ENCODE data around the gene POU2F1. TPM values are rescaled to one million over a fixed set of nuclear protein-coding genes. Genes with fewer than 3 reads are reported as not detected.
A peak's percentile ranks its signal among the peaks of the same experiment; 100 is the strongest.

Gene POU2F1
- 10 to 100 TPM in 3 of 9 donors, 1 to 10 TPM in 6; 6.6 to 13.4 (median 9.7) TPM for total RNA-seq
- 1 to 10 TPM; 2.4 to 3.6 TPM for polyA plus RNA-seq
- long read RNA-seq, donor 1, full-length matches to known transcripts, result 1 of 4 reads
- long read RNA-seq, donor 1, partial matches to known transcripts, result 3 of 4 reads
- long read RNA-seq, donor 1, other reads (novel, unspliced or antisense), result 0 of 4 reads
- long read RNA-seq, donor 2, full-length matches to known transcripts, result 1 of 10 reads
- long read RNA-seq, donor 2, partial matches to known transcripts, result 6 of 10 reads
- long read RNA-seq, donor 2, other reads (novel, unspliced or antisense), result 3 of 10 reads
- long read RNA-seq, donor 3, partial matches to known transcripts, result 2 of 5 reads
- long read RNA-seq, donor 3, other reads (novel, unspliced or antisense), result 3 of 5 reads

- Histone ChIP-seq H3K4me3 (peak within 1 kb of the TSS; percentile 70 to 93 (median 86)), H3K27me3 (no peaks in the 10 kb centered on the region), H3K4me1 (peaks cover 0 to 34% (median 18%) of the 10 kb centered on the region in 12 donors), H3K9me3 (peaks cover 0 to 4% (median 0%) of the 10 kb centered on the region in 12 donors), H3K27ac (peak within 1 kb of the TSS; percentile 90 to 97 (median 94)), H3K36me3 (no peaks in the 10 kb centered on the region)
- peak; percentile 94 to 97 (median 95) for ATAC-seq
- TF ChIP-seq POLR2A (IDR thresholded peaks at IDR 0.05), result peak; percentile 41 to 71
- peak; percentile 51 to 87 (median 60) for TF ChIP-seq CTCF (IDR thresholded peaks at IDR 0.05)
- WGBS, 4 donors, result 0 to 1% (median 1%) methylated on average over 33 to 53 of the region's 53 CpGs
- intact Hi-C loops (cut with DNase I), result loop anchor here in 4 of 10 donors (2.0 to 10.0 kb wide), 6 partner anchors 54 to 717 kb away; partner anchors contain the start of genes TADA1 (in 2 of the 4), DCAF6 (in 1 of the 4) and MPC2 (in 1 of the 4)
- peak; percentile 98 to 100 (median 99) for DNase-seq
Measured at GRCh38 chr1:167220537-167221125, at the start of gene POU2F1. TSS of gene POU2F1 (plus strand) at chr1:167220886. CDS start at chr1:167220898, 12 bp downstream.

DNA sequence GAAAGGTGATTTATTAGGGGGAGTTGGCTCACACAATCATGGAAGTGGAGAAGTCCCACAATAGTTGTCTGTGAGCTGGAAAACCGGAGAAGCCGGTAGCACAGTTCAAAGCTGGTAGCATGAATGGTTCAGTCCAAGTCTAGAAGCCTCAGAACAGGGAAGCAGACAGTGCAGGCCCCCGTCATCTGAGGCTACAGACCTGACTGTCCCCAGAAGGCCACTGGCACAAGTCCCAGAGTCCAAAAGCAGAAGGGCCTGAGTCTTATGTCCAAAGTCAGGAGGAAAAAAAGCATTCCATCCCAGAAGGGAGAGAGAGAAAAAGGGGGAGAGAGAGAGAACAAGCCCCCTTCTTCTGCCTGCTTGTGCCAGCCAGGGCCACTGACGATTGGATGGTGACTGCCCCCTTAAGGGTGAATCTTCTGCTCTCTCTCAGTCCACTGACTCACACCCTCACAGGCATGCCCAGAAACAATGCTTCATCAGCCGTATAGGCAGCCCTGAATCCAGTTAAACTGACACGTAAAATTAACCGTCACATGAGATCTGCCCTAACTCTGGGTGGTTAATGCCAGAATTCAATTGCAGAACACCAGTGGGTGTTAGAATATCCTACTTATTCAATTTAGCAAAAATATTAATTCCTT, 49.3 kb upstream of the POU2F1 start:
- Histone ChIP-seq H3K27me3 (peaks cover 0 to 16% (median 0%) of the 10 kb centered on the region in 9 donors), H3K4me1 (peaks cover 0 to 4% (median 0%) of the 10 kb centered on the region in 12 donors), H3K9me3 (peaks cover 0 to 6% (median 0%) of the 10 kb centered on the region in 12 donors), H3K4me3 (no peak overlapping the region), H3K36me3 (no peaks in the 10 kb centered on the region), H3K27ac (no peak overlapping the region)
- 69 to 86% (median 76%) methylated on average over 7 of the region's 7 CpGs for WGBS, 4 donors
- ATAC-seq (peak in 2 of 4 donors; percentile 31 to 32), DNase-seq (no peak)
- intact Hi-C loops (cut with DNase I), result no loop called here
- TF ChIP-seq CTCF (IDR thresholded peaks at IDR 0.05) (no peak), POLR2A (IDR thresholded peaks at IDR 0.05) (no peak)

DNA sequence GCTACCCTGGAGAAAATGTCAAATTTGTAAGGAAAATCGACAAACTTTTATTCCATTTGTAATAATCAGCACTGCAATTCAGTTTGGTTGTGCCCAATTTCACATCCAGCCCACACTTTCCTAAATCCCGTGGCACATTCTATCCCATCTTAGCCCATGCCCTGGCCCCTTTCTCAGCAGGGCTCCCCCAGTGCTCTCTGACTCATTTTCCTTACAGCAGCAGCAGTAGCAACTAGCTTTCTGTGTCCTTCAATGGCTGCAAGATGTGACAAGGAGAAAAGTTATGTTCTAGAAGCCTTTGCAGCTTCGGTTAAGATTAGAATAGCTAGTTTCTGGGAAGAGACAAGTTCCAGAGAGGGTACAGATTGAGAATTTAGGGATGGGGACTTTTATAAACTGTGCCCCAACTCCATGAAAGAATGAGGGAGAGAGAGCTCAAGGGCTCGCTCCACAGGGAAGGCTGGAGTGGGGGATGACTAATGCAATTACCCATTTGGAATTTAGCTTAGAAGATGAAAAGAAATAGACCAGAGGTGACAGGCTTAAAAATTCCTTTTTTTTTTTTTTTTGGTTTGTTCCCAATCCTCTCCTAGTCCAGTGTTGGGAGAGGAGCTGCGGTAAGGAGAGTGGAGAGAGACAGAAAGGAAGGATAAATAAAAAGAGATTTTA, 47.0 kb upstream of the POU2F1 start:
- DNase-seq, result no peak
- TF ChIP-seq POLR2A (IDR thresholded peaks at IDR 0.05) (no peak), CTCF (IDR thresholded peaks at IDR 0.05) (no peak)
- intact Hi-C loops (cut with DNase I), result no loop called here
- no peaks in the 10 kb centered on the region for H3K9me3 ChIP-seq
- no peak for ATAC-seq
- no peak overlapping the region for H3K4me3 ChIP-seq
- 72 to 79% (median 77%) methylated on average over 5 of the region's 5 CpGs for WGBS, 4 donors
- no peak overlapping the region for H3K27ac ChIP-seq
- no peaks in the 10 kb centered on the region for H3K36me3 ChIP-seq
- peaks cover 0 to 12% (median 0%) of the 10 kb centered on the region in 9 donors for H3K27me3 ChIP-seq
- no peaks in the 10 kb centered on the region for H3K4me1 ChIP-seq
